Measurements from ENCODE around the gene SERHL2.
A peak's percentile ranks its signal among the peaks of the same experiment; 100 is the strongest.
"Not testable (repeated sequence)": the region's sequence is repeated elsewhere in the genome, so short reads cannot be mapped to it uniquely, and the experiment has no call there.

The SERHL2 gene

DNA sequence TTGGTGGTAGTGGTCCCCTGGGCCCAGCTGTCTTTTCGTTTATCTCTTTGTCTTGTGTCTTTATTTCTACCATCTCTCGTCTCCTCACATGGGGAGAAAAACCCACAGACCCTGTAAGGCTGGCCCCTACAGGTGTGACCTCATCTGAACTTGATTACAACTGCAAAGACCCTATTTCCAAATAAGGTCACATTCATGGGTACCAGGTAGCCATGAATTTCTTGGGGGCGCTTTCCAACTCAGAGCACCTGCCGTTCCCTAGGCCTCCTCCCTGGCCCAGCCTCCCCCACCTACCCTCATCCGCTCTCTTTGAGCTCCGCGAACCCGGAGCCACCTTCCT lies 20.1 kb upstream of the SERHL2 start:
- no peak for DNase-seq (ENCODE audit: low read depth)
- H3K4me3 ChIP-seq (ENCODE audit: low read depth, low read length): no peak overlapping the region
- TF ChIP-seq, protein P1, sequence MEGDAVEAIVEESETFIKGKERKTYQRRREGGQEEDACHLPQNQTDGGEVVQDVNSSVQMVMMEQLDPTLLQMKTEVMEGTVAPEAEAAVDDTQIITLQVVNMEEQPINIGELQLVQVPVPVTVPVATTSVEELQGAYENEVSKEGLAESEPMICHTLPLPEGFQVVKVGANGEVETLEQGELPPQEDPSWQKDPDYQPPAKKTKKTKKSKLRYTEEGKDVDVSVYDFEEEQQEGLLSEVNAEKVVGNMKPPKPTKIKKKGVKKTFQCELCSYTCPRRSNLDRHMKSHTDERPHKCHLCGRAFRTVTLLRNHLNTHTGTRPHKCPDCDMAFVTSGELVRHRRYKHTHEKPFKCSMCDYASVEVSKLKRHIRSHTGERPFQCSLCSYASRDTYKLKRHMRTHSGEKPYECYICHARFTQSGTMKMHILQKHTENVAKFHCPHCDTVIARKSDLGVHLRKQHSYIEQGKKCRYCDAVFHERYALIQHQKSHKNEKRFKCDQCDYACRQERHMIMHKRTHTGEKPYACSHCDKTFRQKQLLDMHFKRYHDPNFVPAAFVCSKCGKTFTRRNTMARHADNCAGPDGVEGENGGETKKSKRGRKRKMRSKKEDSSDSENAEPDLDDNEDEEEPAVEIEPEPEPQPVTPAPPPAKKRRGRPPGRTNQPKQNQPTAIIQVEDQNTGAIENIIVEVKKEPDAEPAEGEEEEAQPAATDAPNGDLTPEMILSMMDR (conservative IDR thresholded peaks at IDR 0.05; ENCODE audit: low read depth, low read length): no peak

DNA sequence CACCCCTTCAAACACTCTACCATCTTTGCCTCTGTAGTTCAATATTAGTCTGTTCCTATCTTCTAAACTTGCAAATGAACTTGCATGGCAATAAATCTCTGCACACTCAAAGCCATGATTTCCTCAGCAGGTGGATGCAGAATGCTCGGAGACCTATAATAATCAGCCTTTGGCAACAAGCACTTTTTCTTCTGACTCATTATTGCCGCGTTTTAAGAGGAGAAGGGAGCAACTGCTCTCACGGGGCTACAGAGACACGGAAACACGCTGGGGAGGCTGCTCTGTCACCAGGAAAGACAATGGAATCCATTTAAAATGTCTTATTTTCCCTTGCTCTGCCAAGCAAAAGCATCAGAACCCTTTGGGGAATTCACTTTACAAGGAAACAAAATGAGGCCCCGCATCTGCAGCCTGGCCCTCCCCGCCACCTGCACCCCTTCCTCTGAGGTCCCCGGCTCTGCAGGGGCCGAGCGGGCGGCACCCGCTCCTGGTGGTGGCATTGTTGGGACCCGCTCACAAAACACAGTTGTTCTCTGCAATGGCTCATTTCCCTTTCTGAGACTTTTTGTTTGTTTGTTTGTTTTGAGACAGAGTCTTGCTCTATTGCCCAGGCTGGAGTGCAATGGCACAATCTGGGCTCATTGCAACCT lies 18.5 kb upstream of the SERHL2 start:
- H3K4me3 ChIP-seq (ENCODE audit: low read depth, low read length); DNase-seq (ENCODE audit: low read depth): not testable (repeated sequence)

DNA sequence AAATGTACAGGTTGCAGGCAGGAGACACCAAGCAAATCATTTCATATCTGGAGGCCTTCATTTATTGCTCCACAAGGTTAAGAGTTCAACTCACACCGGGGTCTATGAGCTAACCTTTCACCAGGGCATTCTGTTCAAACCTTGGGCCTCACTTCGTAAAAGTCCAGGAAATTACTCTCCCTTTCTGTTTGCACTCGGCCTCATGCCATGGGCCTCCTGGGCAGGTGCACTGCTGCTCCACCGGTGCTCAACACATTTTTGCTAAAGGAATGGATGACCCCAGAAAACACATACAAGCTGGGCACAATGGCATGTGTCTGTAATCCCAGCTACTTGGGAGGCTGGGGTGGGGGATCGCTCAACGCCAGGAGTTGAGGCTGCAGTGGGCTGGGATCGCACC lies 17.6 kb upstream of the SERHL2 start:
- no peak for DNase-seq (ENCODE audit: low read depth)
- no peak overlapping the region for H3K4me3 ChIP-seq (ENCODE audit: low read depth, low read length)
- TF ChIP-seq, protein P1 (conservative IDR thresholded peaks at IDR 0.05; ENCODE audit: low read depth, low read length): no peak

DNA sequence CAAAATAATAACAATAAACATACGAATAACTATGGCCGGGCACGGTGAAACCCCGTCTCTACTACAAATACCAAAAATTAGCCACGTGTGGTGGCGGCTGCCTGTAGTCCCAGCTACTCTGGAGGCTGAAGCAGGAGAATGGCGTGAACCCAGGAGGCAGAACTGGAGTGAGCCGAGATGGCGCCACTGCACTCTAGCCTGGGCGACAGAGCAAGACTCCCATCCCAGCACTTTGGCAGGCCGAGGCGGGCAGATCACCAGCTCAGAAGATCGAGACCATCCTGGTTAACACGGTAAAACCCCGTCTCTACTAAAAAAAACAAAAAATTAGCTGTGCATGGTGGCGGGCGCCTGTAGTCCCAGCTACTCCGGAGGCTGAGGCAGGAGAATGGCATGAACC lies 17.1 kb upstream of the SERHL2 start:
- H3K4me3 ChIP-seq (ENCODE audit: low read depth, low read length); DNase-seq (ENCODE audit: low read depth): not testable (repeated sequence)

DNA sequence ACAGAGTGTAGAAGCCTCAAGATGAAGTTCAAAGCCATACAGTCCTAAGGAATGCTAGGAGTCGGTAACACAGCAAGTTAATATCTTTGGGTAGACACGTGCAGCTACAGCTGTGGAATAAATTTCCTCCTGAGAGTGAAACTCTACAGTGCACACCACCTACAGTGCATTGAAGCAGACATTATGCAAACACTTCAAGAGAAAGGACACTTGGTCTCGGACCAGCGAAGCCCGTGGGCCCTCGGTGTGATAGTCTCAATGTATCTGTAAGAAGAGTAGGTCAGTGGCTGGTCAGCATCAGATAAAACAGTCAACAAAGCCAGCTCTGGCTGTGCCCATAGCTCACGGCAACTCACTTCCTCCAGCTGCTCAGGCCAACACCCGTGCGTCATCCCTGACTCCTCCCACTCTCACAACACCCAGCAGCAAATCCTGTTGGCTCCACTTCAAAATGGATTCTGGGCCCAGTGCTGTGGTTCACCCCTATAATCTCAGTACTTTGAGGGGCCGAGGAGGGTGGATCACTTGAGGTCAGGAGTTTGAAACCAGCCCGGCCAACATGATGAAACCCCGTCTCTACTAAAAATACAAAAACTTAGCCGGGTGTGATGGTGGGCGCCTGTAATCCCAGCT lies 16.4 kb upstream of the SERHL2 start:
- peak; percentile 23 for DNase-seq (ENCODE audit: low read depth)
- not testable (repeated sequence) for H3K4me3 ChIP-seq (ENCODE audit: low read depth, low read length)

DNA sequence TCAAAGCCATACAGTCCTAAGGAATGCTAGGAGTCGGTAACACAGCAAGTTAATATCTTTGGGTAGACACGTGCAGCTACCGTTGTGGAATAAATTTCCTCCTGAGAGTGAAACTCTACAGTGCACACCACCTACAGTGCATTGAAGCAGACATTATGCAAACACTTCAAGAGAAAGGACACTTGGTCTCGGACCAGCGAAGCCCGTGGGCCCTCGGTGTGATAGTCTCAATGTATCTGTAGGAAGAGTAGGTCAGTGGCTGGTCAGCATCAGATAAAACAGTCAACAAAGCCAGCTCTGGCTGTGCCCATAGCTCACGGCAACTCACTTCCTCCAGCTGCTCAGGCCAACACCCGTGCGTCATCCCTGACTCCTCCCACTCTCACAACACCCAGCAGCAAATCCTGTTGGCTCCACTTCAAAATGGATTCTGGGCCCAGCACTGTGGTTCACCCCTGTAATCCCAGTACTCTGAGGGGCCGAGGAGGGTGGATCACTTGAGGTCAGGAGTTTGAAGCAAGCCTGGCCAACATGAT lies 14.5 kb upstream of the SERHL2 start:
- H3K4me3 ChIP-seq (ENCODE audit: low read depth, low read length): not testable (repeated sequence)
- DNase-seq (ENCODE audit: low read depth): peak; percentile 70

DNA sequence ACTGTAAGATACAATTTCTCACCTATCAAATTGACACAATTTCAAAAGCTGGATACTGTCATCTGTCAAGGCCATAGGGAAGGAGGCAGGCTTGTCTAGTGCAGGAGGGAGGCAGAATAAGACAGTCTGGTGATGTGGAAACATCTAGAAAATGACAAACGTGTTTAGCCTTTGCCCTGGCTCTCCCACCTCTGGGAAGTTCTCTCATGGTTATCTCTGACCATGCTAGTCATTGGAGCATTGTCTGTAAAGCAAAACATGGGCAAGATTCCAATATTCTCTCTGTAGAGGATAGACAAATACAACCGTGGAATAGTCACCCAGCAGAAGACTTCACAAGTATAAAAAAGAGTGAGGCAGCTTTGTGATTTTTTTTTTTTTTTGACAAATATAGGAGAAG lies 9.1 kb upstream of the SERHL2 start:
- DNase-seq (ENCODE audit: low read depth): peak; percentile 61
- no peak overlapping the region for H3K4me3 ChIP-seq (ENCODE audit: low read depth, low read length)
- TF ChIP-seq, protein P1 (conservative IDR thresholded peaks at IDR 0.05; ENCODE audit: low read depth, low read length): no peak

DNA sequence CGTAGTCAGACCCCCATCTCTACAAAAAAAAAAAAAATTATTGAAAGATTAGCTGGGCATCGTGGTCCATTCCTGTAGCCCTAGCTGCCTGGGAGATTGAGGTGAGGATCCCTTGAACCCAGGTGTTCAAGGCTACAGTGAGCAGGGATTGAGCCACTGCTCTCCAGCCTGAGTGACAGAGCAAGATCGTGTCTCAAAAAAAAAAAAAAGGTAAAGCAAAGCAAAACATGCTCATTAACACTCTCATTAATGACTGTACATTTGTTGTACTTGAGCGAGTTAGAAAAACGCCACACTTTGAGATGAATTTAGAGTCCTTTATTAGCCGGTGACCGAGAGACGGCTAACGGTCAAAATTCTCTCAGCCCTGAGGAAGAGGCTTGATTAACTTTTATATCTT lies 6.2 kb upstream of the SERHL2 start:
- TF ChIP-seq, protein P1 (conservative IDR thresholded peaks at IDR 0.05; ENCODE audit: low read depth, low read length): no peak
- no peak for DNase-seq (ENCODE audit: low read depth)
- no peak overlapping the region for H3K4me3 ChIP-seq (ENCODE audit: low read depth, low read length)

DNA sequence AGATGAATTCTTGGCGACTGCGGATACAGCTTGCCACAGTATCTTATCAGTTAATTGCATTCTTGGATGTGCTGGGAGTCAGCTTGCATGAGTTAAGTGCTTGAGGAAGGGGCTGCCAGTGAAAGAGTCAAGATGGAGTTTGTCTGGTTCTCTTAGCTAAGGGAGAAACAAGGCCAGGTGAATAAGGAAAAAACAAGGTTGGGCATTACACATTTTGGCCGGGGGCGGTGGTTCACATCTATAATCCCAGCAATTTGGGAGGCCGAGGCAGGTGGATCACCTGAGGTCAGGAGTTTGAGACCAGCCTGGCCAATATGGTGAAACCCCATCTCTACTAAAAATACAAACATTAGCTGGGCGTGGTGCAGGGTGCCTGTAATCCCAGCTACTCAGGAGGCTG lies 5.6 kb upstream of the SERHL2 start:
- H3K4me3 ChIP-seq (ENCODE audit: low read depth, low read length); DNase-seq (ENCODE audit: low read depth): not testable (repeated sequence)

Data from choroid plexus epithelial cell (primary cell).